ENCODE data around the gene RNF186.
"Not testable (repeated sequence)": the region's sequence is repeated elsewhere in the genome, so short reads cannot be mapped to it uniquely, and the experiment has no call there.

Gene RNF186

GRCh38 chr1:19793360-19794046 lies 21.6 kb downstream of the RNF186 start:
- DNase-seq (ENCODE audit: low read depth, low spot score): no peak

GRCh38 chr1:19792237-19793002 lies 22.7 kb downstream of the RNF186 start:
- DNase-seq (ENCODE audit: low read depth, low spot score): no peak

GRCh38 chr1:19790061-19790975 lies 24.8 kb downstream of the RNF186 start:
- not testable (repeated sequence) for DNase-seq (ENCODE audit: low read depth, low spot score)

- DNase-seq (ENCODE audit: low read depth, low spot score): no peak
Measured at GRCh38 chr1:19786988-19787423, 28.1 kb downstream of the RNF186 start.

DNA sequence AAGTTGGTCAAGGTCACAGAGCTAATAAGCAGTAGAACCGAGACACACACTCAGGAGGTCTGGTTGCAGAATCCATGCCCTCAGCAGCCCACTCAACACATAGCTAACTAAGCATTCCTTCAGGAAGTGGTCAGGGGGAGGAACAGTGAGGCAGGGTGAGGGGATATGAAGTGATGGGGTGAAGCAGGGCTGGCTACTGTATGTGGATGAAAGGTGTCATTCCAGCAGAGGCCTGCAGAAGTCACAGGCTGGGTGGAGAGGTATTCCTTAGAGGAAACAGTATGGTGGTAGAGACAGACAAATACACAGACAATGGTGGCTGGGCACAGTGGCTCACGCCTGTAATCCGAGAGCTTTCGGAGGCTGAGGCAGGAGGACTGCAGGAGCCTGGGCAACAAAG lies 29.4 kb downstream of the RNF186 start:
- no peak for DNase-seq (ENCODE audit: low read depth, low spot score)

DNA sequence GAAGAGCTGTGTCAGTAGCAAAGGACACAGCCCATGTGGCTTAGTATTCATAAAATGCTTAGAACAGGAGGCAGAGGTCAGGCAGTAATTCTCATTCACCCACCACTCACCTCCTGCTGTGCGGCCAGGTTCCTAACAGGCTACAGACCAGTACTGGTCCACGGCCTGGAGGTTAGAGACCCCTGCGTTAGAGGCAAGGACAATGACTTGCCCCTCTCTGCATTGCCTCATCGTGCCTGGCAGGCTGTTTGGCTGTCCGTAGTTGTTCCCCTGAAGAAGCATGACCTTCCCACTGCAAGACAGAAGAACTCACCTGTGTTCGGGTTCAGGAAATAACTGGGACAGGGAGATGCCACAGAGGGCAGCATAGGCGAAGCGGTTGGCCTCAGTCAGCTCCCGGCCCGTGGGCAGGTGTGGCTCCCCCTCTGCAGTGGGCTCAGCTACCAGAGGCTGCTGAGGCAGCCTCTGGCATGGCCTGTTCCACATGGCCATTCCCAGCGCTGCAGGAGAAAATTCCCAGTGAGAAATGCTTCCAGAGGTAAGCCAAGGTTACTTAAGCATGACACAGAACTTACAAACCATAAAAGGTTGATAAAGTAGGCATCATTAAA lies 34.7 kb downstream of the RNF186 start:
- no peak for DNase-seq (ENCODE audit: low read depth, low spot score)

DNA sequence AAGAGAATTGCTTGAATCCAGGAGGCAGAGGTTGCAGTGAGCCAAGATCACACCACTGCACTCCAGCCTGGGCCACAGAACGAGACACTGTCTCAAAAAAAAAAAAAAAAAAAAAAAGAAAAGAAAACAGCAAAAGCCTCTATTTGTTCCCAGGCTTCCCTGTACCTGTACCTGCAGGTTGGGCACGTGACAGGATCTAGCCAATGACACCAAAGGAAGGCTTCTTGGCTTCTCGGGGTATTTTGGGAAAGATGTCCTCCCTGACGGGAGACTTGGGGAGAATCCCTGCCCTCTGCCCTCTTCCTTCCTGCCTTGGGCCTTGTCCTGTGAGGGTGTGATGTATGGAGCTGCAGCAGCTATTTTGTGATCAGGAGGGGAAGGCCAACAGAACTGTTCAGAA lies 38.1 kb downstream of the RNF186 start:
- no peak for DNase-seq (ENCODE audit: low read depth, low spot score)

GRCh38 chr1:19776287-19776686 lies 38.8 kb downstream of the RNF186 start:
- DNase-seq (ENCODE audit: low read depth, low spot score): no peak

- DNase-seq (ENCODE audit: low read depth, low spot score): no peak
Measured at GRCh38 chr1:19775831-19776230, 39.3 kb downstream of the RNF186 start.

- no peak for DNase-seq (ENCODE audit: low read depth, low spot score)
Measured at GRCh38 chr1:19775317-19775716, 39.8 kb downstream of the RNF186 start.

DNA sequence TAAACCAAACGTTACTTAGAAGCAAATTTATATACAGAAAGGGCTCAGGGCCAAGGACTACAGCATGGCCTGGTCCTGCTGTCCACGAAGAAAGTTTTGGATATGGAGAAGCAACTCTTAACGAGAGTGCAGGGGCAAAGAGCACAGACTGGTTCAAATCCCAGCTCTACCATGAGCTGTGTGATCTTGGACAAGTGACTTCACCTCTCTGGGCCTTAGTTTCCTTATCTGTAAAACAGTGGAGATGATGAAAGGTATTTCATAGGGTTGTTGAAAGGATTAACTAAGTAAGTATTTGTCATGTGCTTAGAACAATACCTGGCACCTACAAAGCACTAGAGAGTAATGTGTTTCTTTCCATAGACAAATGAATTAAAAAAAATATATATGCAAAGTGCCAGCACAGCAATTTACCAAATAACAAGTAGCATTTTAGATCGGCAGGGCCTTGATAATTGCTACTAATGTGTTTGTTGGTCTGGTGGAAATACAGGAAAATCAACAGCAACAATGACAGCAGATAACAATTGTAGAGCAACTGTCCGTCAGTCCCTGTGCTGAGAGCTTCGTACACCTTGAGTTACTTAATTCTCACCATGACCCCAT lies 40.8 kb downstream of the RNF186 start:
- no peak for DNase-seq (ENCODE audit: low read depth, low spot score)

DNA sequence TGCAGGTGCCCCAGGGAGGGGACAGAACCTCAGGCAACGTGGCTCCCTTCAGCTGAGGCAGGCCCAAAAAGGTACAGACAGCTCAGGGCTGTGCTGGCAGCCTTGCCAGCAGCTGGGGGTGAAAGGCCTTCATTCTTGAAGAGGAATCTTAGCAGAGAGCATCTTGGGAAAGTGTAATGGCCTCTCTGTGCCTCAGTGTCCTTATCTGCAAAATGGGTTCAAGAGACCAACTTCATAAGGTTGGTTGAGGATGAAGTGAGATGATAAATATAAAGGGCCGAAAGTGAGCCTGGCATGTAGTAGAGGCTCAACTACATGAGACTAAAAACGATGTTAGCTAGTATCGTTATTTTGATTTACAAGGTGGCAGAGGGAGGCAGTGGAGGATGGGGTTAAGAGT lies 41.6 kb downstream of the RNF186 start:
- DNase-seq (ENCODE audit: low read depth, low spot score): no peak

GRCh38 chr1:19772053-19772452 lies 43.0 kb downstream of the RNF186 start:
- no peak for DNase-seq (ENCODE audit: low read depth, low spot score)

GRCh38 chr1:19771350-19771749 lies 43.7 kb downstream of the RNF186 start:
- no peak for DNase-seq (ENCODE audit: low read depth, low spot score)

DNA sequence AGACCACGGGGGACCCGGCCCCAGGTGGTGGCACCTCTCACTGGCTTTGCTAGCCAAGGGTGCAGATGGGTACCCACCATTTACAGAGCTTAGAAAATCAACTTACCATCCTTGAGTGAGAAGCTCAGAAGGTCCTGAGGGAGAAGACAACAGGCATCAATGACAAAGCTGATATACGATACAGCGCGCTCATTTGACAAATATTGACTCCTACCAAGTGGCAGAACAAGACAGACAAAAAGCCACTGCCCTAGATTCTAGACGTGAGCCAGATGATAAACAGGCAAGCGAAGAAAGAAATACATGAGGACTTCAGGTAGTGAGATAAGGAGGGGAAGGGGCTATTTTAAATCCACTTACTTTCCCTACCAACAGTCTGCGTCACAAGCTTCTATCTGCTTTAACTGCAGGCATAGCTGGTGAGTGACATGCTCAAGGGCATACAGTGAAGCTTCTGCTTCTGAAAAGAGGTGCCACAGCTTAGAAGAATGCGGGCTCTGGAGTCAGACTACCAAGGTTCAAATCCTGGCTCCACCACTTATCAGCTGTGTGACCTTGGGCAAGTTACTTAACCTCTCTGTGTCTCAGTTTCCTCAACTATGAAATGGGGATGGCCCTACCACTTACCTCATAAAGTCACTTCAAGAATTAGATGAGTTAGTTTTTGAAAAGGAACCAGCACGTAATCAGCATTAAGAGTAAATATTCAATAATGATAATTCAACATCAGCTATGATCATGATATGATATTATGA lies 44.5 kb downstream of the RNF186 start:
- DNase-seq (ENCODE audit: low read depth, low spot score): no peak

- DNase-seq (ENCODE audit: low read depth, low spot score): no peak
Measured at GRCh38 chr1:19769211-19769932, 45.7 kb downstream of the RNF186 start.

DNA sequence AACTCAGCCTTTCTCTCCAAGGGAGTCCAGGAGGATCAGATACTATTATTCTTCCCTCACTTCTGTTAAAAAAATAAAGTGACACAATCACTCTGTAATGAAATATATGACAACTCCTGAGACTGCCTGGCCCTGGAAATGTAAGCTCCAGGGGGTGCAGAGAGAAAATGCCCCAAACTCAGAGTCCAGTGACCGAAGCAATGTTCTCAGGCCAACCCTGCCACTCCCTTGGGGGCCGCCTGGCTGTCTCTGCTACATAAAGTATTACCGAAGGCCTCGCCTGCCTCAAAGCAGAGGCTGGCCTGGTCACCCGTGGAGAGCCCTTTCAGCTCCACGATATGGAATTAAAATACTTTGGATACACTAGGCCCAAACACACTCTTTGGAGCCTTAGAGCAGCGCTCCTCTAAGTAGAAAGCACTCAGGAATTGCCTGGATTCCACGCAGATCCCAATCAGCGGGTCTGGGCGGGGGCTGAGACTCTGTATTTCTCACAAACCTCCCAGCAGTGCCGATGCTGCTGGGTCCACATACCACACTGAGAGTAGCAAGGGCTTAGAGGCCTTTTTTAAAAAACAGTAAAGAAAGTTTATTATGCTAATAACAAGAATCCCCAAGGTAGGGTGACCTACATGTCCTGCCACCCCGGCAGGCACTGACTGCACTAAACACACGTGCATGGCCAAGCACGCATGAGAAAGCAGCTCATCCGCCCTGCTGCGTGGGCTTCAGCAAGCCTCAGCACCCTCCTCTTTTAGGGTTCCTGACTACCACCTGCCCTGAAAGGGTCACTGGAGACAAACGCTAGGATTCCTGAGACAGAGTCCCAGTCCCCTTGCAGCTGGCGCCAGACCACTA lies 46.5 kb downstream of the RNF186 start:
- DNase-seq (ENCODE audit: low read depth, low spot score): no peak

GRCh38 chr1:19765623-19766022 lies 49.5 kb downstream of the RNF186 start:
- no peak for DNase-seq (ENCODE audit: low read depth, low spot score)

GRCh38 chr1:19764848-19765247 lies 50.2 kb downstream of the RNF186 start:
- no peak for DNase-seq (ENCODE audit: low read depth, low spot score)
